Transverse colon (tissue), 3 donors: Measurements from ENCODE around the gene ZNF416.

Experiments
- CTCF ChIP-seq, 5 experiments: fragments of 200-600 bp in 3 of 5; fragments of 450-650 bp in 2 of 5; sonication (generic) in 3 of 5; IDR thresholded peaks; 1 replicate in 2 of 5; 2 replicates in 3 of 5; pipeline ENCODE4 v1.5.1; 2016 to 2017; ENCODE audit warnings: antibody characterized with exemption in 5 of 5, inconsistent platforms in 3 of 5, mild to moderate bottlenecking in 2 of 5, moderate library complexity in 1 of 5
- EP300 ChIP-seq: sonication (generic); formaldehyde crosslinking; IDR thresholded peaks from one replicate; pipeline ENCODE4 v1.6.1; 2017; ENCODE audit warnings: antibody characterized with exemption, low read depth

GRCh38 chr19:57606931-57607330 lies 28.2 kb upstream of the ZNF416 start:
- TF ChIP-seq CTCF (IDR thresholded peaks at IDR 0.05), result no peak
- no peak for TF ChIP-seq EP300
